Measurements from ENCODE around the gene HS2ST1.
"Not testable (repeated sequence)": the region's sequence is repeated elsewhere in the genome, so short reads cannot be mapped to it uniquely, and the experiment has no call there.

Gene HS2ST1

DNA sequence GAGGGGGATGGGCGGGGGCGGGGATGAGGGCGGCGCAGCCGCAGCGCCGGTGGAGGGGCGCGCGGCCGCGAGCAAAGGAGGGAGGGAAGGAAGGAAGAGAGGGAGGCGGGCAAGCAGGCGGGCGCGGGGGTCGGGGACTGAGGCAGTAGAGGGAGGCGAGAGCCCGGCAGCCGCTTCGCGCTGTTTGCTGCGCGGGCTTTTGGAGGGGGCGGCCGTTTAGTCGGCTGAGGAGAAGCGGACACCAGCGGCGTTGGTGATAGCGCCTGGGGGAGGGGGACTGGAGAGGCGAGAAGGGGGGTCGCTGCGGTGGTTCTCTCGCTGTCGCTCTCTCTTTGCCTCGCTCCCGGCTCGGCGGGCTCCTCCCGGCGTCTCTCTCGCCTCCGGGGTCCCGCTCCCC is at the start of gene HS2ST1:
Gene HS2ST1 (plus strand): TSS at position 35 of the 397 bp plus-strand sequence.
- no peak for DNase-seq

DNA sequence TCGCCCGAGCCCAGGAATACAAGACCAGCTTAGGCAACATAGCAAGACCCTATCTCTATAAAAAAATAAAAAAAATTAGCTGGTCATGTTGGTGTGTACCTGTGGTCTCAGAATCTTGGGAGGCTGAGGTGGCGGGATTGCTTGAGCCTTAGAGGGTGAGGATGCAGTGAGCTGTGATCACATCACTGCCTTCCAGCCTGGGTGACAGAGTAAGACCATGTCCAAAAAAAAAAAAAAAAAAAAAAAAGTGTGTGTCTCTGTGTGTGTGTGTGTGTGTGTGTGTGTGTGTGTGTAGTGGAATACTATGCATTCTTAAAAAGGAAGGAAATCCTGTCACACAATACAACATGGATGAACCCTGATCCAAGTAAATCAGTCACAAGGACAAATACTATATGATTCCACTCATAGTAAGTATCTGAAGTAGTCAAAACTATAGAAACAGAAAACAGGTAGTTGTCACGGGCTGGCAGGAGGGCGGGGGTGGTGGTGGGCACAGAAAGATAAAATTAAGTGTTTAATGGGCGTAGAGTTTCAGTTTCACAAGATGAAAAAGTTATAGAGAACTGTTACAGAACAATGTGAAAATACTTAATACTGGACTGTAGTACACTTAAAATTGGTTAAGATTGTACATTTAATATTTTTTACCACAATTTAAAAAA is 48.3 kb upstream of the HS2ST1 start:
- DNase-seq = no peak

DNA sequence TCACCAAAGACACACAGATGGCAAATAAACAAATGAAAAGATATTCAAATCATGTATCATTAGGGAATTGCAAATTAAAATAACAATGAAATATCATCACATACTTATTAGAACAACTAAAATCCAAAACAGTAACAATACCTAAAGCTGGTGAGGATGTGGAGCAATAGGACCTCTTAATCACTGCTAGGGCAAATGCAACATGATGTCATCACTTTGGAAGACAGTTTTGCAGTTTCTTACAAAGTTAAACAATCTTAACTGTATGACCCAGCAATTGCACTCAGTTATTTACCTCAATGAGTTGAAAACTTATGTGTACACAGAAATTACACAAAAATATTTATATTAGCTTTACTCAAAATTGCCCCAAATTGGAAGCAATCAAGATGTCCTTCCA is 47.8 kb upstream of the HS2ST1 start:
- no peak for DNase-seq

DNA sequence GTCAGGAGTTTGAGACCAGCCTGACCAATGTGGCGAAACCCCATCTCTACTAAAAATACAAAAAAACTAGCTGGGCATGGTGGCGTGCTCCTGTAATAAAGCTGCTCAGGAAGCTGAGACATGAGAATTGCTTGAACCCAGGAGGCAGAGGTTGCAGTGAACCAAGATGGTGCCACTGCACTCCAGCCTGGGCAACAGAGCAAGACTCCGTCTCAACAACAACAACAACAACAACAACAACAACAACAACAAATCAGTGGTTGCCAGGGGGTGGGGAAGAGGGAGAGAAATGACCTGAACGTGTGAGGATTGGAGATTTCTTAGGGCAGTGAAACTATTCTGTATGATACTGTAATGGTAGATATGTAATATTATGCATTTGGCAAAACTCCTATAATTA is 47.2 kb upstream of the HS2ST1 start:
- not testable (repeated sequence) for DNase-seq

DNA sequence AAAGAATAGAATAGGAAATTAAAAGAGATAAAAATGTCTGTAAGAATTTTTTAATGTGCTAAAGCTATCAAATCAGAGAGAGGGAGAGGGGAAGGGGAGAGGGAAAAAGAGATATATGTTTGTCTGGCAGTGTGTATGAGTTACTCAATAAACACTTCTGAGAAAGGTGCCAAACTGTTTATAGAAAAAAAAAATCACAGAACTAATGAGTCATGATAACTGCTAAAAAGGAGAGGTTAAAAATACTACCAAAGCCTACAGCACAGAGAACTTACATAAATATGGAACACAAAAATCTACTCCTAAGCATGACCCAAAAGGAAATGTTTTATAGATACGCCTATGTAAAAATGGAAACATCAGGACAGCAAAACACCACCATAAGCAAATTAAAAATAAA is 46.0 kb upstream of the HS2ST1 start:
- DNase-seq = no peak

DNA sequence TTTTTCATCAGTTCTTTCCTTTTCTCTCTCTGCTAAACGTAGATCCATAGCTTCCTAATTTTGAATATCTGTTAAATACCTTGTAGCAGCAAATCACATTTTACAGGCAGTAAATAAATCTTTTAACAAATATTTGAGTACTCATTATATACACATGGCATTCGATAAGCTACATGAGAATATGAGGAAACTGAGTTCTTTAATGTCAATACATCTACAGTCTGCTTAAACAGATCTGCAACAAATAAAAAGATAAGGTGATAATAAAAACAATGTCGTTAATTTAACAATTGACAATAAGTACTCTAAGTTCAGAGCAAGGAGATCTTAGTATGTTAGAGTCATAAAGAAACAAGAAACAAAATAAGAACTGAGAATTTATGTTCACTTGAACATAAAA is 43.4 kb upstream of the HS2ST1 start:
- no peak for DNase-seq

DNA sequence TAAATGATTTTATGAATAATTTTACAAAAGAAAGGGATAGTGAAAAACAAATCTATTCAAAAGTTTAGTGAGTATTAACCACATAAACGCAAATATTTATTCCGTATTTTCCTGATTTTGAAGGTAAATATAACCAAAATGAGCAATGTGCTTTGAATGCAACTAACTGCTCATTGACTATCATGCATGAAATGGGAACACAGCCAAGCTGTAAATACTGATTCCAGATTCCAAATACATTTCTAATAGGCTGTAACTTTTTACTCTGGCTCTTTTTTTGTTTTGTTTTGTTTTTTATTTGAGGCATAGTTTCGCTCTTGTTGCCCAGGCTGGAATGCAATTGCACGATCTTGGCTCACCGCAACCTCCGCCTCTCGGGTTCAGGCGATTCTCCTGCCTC is 42.3 kb upstream of the HS2ST1 start:
- DNase-seq = no peak

DNA sequence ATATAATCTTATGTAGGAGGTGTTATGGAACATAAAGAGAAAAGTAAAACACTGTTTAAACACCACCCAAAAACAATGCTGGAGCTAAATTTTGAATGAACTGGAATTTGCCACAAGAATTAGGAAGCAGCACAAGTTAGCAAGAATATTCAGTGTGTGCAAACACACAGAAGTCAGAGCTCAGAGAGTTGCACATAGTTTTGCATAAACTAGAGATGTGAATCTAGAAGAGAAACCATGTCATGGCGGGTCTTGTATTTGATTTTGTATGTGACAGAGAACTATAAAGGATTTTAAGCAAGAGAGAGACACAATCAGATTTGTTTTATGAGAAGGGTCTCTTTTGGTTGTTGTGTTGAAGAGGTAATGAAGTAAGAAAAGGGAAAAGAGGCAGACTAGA is 38.7 kb upstream of the HS2ST1 start:
- DNase-seq = no peak

DNA sequence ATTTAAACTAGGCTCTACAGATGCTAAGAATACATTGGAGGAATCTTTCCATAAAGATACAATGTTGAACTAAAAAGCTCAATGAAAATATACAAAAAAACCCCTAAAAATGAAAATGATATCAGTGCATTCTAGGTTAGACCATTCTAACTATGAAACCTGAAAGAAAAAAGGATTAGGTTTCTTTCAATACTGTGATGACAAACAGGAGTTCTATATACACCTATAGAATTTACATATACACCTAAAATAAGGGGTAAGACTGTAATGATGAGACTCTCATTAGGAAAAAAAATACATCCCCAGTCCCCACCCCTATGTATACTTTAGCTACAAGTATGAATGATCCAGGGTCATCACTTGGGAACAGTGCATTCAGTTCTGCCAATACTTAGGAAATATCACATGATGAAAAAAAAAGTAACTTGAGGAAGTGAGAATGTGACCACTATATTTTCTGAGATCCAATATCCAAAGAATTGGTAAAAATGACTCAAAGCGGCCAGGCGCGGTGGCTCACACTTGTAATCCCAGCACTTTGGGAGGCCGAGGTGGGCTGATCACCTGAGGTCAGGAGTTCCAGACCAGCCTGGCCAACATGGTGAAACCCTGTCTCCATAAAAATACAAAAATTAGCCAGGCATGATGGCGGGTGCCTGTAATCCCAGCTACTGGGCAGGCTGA is 26.8 kb upstream of the HS2ST1 start:
- no peak for DNase-seq

DNA sequence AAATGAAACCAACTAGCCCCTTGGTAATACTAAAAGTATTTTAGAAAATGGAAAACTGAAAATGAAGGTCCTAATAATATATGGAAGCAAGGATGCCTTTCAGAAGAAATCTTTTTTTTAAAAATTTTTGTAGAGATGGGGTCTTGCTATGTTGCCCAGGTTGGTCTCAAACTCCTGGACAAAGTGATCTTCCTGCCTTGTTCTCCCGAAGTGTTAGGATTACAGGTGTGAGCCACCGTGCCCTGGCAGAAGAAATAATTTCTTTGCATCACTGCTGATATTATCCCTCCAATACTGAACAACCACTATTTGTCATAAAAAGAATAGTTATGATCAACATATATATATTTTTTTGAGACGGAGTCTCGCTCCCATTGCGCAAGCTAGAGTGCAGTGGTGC is 26.1 kb upstream of the HS2ST1 start:
- DNase-seq = no peak

DNA sequence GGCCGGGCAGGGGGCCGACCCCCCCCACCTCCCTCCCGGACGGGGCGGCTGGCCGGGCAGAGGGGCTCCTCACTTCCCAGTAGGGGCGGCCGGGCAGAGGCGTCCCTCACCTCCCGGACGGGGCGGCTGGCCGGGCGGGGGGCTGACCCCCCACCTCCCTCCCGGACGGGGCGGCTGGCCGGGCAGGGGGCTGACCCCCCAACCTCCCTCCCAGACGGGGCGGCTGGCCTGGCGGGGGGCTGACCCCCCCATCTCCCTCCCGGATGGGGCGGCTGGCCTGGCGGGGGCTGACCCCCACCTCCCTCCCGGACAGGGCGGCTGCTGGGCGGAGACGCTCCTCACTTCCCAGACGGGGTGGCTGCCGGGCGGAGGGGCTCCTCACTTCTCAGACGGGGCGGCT is 15.0 kb upstream of the HS2ST1 start:
- DNase-seq = not testable (repeated sequence)

DNA sequence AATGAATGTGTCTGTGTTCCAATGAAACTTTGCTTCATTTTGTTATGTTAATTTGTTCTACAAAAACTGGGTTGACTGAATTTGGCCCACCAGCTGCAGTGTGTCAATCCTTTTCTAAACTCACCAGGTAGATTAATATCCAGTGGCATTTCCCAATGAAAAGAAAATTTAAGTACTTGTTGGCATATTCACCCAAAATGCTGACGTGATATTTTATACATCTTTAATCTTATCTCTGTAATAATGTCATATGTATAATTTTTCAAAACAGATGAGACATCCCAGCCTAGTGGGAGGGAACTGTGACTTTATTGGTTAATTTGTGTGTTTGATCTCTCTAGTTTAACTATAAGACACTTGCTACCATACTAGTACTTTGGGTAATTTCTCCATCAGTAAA is 8.6 kb upstream of the HS2ST1 start:
- no peak for DNase-seq

DNA sequence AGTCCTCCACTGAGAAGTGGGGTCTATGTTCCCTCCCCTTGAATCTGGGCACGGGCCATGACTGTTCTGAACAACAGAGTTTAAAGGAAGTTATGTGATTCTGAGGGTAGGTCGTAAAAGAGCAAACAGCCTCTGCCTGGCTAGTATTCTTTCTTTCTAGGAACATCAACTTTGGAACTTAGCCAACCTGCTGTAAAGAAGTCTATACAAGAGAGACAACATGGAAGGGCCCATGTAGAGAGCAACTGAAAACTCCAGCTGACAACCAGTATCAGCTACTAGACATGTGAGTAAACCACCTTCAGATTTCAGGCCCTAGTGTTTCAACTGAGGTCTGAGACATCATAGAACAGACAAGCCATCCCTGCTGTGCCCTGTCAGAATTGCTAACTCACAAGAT is 8.0 kb upstream of the HS2ST1 start:
- no peak for DNase-seq

DNA sequence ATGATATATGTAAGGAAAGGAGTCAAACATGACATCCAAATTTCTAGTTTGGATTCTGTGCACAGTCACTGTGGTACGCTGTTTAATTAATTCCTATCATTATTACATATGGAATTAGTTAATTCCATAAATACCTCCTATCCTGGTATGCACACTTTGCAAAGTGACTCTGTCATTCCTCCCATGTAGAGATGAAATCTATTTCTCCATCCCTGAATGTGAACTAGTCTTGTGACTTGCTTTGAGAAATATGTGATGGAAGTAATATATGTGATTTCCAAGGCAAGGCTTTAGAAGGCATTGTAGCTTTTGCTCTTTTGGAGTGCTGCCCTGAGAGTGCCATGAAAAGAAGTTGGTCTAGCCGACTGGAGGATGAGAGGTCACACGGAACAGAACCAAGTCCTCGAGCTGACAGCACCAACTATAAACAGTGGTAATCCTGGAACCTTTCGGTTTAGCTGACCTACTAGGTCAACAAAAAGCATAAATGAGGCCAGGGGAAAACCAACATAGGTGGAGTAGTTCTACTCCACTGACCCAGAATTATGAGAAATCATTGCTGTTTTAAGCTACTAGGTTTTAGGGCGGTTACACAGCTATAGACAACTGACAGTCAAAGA is 2.0 kb upstream of the HS2ST1 start:
- DNase-seq = no peak

DNA sequence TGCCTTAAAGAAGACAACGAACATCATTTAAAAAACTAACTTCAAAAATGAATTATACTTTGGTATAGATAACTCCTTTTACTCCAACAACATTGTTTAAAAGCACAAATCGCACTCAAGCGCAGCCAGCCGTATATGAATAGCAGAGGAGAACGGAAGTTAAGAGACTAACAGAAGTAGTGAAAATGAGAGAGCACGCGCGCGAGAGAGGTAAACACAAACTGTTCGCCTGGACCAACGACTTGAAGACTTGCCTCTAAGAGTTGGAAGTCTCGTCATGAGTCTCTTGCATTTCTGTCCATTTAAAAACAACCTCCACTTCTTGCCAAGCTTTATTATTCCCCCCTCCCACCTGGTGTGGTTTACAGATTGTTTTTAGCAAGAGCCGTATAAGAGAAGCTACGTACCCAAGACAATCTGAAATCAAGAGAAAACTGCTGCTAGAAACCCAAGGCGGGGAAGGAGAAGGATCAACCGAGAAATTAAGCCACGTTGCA is 988 bp upstream of the HS2ST1 start:
- peak; percentile 11 to 24 for DNase-seq

DNA sequence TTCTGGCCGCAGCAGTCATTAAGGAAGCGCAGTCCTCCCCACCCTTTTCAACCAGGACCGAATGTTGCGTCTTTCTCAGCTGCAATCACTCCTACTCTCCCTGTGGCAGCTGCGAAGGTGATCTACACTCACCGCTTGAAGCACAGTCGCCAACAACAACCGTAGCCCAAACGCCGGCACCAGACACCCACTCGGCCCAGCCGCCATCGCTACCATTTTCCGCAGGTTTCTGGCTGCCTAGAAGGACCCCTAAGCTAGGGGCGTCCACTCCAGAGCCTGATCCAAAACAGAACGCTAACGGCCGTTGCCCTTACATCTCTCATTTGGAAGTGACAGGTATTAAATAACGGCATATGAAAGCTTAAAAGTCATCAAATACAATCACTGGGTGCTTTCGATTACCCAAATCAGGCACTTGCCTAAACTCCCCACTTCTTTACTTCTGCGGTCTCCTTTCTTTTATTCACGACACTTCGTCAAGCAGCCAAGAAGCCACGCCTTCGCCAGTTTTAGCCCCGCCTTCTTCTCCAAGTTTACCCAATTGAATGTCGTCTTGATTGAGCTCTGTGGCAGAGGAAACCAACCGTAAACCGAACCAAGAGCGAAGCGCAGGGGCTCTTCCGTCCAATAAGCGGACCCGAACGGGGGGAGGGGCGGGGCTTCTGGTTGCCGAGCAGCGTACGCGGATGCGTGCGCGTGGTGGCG is 387 bp upstream of the HS2ST1 start, which contains the start of gene SELENOF:
Gene SELENOF (minus strand): TSS at position 231 of the 705 bp plus-strand sequence. CDS start 15 bp downstream, at position 216.
- peak; percentile 97 to 98 for DNase-seq

DNA sequence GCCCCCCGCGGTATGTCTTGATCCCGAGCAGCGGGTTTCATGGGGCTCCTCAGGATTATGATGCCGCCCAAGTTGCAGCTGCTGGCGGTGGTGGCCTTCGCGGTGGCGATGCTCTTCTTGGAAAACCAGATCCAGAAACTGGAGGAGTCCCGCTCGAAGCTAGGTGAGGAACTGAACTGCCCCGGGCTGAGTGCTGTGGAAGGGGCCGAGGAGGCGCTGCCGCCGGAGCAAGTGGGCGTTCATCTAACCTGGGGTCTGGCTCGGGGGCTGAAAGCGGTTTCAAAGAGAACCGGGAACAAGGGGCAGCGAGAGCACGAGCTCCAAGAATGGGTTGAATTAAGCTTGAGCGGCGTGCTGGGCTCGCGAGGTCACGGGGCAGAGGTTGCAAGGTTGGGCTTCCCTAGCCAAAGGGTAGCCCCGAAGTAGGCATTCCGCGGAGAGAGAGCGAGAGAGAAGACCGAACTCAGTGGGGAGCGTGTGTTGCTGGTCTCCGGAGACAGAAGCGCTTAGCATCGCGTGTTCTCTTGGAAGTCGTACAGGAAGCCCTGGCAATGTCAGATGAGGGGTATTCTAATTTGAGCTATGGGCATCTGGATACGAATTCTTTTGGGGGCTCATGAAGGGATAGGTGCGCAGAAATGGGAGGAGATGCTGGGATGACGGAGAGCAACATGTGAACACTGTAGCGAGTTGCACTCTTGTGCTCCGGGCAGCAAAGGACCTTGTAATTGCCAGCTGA is 732 bp downstream of the HS2ST1 start:
- DNase-seq = peak; percentile 27 to 36

DNA sequence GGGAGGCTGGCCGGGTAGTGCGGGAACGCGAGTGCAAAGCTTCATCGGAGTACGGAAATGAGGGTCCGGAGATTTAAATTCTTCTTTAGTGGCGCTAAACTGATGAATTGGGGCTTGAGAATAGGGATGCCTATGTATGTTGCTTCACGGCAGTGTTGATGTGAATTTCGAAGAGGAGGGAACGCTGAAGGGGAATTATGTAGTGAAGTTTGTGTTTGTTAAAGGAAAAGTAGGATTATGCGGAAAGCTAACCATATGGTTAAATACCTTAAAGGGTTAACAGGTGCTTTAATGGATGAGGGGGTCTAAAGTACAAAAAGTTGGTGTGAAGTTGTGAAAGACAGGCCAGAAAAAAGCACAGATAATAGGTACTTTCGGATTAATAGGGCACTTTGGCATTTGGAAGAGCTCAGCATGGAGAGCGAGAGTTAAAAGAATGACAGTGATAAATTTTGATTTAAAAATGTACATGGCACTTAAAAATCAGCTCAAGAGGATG is 1.4 kb downstream of the HS2ST1 start:
- no peak for DNase-seq

DNA sequence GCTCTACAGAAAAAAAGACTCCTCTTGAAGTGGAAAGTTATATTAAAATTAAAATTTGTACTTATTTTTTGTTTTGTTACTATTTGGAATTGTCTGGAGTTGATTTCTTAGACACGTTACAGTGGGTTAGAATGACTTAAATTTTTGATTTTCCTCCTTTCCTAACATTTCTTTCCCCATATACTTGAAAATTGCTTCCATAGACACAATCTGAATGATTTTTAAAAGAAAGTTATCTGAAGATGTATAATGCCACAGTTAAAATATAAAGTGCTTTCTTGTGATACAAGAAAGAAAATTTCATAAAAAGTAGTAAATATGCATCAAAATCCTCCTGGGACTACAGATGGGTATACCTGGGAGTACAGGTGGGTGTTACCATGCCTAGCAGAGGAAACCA is 2.3 kb downstream of the HS2ST1 start:
- DNase-seq = no peak

DNA sequence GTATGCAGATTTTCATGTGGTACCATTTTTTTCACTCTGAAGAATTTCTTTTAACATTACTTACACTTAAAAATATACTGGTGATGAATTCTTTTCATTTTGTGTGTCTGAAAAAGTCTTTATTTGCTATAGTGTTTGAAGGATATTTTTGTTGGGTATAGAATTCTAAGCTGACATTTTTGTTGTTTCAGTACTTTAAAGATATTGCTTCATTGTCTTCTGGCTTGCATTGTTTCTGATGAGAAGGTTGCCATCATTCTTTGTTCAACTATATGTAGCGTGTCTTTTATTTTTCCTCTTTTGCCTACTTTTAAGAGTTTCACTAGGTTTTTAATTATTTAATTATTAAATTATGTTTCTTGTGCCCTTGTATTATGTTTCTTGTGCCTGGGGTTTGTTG is 8.0 kb downstream of the HS2ST1 start:
- no peak for DNase-seq

DNA sequence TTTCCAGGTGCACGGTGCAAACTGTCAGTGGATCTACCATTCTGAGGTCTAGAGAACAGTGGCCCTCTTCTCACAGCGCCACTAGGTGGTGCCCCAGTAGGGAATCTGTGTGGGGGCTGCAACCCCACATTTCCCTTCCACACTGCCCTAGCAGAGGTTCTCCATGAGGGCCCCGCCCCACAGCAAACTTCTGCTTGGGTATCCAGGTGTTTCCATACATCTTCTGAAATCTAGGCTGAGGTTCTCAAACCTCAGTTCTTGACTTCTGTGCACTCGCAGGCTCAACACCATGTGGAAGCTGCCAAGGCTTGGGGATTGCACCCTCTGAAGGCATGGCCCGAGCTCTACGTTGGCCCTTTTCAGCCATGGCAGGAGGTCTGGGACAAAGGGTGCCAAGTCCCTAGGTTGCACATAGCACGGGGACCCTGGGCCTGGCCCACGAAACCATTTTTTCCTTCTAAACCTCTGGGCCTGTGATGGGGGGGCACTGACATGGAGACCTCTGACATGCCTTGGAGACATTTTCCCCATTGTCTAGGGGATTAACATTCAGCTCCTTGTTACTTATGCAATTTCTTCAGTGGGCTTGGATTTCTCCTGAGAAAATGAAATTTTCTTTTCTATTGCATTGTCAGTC is 10.0 kb downstream of the HS2ST1 start:
- DNase-seq = no peak

DNA sequence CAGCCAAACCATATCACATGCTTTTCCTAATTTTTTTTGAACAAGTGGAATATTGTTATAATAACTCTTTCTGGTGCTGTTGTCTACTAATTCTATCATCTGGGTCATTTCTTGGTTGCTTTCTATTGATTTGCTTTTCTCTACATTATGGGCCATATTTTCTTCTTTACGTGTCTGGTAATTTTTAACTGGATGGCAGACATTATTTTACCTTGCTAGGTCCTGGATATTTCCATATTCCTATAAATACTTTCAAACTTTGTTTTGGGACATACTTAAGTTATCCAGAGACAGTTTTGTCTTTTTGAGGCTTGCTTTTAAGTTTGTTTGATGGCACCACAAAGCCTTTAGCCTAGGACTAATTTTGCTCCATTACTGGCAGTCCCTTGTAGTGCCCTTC is 11.3 kb downstream of the HS2ST1 start:
- no peak for DNase-seq
